GM18520 (cell line): ENCODE measurements around the gene PIK3CA.
"Not testable (repeated sequence)": the region's sequence is repeated elsewhere in the genome, so short reads cannot be mapped to it uniquely, and the experiment has no call there.

Source experiments
- ATAC-seq: cut with Tn5 transposase; IDR thresholded peaks from one replicate; pipeline ENCODE4 v1.9.1; 2021; ENCODE audit not compliant: unreplicated experiment

PIK3CA gene

DNA sequence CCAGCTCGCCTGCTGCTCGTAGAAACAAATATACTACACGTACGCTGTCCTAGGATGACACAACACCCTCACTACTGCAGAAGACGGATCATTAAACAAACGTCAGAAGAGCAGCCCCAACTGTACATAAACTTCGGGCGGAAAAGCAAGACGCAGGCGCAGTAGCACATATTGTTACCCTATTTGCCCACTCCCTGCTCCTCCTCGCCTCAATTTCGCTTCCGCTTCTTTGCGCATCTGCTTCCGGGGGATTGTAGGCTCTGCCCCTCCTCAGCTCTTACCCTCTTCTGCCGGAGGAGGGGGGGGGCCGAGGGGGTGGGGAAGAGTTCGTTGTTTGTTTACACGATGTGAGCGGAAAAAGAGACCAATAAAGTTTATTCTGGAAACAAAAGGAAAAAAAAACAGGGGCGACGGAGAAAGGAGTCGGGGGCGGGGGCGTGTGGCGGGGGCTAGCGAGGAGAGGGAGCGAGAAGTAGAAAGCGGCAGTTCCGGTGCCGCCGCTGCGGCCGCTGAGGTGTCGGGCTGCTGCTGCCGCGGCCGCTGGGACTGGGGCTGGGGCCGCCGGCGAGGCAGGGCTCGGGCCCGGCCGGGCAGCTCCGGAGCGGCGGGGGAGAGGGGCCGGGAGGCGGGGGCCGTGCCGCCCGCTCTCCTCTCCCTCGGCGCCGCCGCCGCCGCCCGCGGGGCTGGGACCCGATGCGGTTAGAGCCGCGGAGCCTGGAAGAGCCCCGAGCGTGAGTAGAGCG lies at the start of gene PIK3CA:
Gene PIK3CA (plus strand): TSS at position 485 of the 743 bp plus-strand sequence. CDS start 50,469 bp downstream, outside the sequence.
- peak; percentile 66 for ATAC-seq

DNA sequence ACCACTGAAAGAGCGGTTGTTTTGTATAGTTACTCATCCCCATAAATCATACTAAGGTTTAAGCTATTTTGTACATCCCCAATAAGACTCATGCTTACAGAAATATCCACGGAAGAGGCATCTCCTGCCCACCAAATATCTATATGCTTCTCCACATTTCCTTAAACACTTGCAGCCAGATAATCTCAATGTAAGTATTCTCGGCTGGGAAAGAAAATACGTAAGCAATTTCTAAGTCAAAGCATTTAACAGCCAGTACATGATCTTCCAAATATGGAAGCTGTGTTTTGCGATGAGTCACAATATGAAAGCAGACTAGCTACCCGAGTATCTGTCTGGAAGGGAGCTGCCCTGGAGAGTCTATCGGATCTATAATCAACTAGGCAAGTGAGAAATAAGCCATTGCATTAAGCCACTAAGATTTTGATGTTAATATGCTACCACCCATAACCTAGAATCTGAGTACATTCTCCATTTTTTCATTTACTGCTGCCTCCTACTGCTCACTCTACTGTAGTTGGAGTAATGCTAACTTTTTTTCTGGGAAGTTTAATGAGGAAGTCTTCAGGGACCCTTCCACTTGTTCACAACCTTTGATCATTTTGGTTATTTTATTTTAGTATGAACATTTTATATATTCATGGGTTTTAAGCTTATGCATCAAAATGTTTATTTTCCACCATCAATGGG lies 49.6 kb upstream of the PIK3CA start:
- ATAC-seq = no peak

DNA sequence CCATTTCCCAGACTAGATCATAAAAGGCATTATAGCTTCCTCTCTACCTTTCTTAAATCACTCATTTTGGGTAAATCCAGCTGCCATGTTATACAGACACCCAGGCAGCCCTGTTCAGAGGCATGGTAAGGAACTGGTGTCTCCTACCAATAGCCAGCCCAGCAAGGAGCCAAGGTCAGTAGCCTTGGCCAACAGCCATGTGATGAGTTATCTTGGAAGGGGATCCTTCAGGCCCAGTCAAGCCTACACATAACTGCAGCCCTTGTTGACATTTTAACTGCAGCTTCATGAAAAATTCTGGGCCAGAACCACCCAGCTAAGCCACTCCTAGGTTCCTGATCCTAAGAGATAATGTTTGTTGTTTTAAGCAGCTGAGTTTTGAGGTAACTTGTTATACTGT lies 47.5 kb upstream of the PIK3CA start:
- ATAC-seq = no peak

DNA sequence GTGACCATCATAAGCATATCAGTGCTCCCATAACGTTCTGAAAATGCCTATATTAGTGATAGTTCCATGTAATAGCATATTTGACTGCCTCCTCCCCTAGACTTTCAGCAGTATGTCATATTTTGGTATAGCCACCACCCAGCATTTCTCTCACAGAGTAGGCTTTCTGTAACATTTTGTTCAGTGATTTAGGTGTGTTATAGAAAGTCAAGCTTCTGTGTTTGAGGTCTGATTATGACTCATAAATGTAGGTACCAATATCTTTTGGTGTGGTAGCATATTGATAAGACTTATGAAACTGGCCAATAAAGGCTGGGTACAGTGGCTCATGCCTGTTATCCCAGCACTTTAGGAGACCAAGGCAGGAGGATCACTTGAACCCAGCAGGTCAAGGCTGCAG lies 42.3 kb upstream of the PIK3CA start:
- ATAC-seq = no peak

DNA sequence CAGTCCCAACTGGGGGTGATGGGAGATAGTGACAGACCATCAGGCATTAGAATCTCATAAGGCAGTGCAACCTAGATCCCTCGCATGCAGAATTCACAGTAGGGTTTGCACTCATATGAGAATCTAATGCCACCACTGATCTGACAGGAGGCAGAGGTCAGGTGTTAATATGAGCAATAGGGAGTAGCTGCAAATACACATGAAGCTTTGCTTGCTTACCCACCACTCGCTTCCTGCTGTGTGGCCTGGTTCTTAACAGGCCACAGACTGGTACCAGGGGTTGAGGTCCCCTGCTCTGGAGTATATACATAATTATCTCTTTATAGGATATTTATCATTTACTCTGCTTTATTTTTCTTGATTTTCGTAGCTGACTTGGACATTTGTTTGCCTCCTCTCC lies 40.5 kb upstream of the PIK3CA start:
- ATAC-seq = no peak

DNA sequence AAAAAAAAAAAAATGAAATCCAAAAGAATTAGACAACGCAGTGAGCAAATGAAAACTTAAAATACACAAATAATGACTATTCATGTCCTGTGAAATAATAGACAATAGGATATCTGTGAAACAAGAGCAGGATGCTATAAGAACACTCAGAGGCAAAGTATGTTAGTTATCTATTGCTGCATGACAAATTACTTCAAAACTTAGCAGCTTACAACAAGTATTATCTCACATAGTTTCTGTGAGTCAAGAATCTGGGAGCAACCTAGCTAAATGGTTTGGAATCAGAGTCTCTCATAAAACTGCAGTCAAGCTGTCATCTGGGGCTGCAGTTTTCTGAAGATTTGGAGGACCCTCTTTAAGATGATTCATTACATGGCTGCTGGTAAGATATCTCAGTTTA lies 40.1 kb upstream of the PIK3CA start:
- ATAC-seq = no peak

DNA sequence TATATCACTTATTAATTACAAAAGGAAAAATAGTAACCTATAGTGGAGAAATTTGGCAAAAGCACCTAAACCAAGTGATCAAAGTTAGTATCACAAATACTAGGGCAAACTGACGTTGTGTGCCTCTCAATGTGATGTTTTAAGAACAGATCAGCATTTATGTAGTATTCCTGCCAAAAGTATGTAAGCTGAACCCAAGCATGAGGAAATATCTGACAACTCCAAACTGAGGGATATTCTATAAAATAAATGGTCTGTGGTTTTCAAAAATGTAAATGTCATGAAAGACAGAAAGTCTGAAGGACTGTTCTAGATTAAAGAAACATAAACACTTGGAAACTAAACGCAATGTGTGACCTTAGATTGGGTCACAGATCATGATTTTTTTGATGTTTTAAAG lies 34.3 kb upstream of the PIK3CA start:
- no peak for ATAC-seq

DNA sequence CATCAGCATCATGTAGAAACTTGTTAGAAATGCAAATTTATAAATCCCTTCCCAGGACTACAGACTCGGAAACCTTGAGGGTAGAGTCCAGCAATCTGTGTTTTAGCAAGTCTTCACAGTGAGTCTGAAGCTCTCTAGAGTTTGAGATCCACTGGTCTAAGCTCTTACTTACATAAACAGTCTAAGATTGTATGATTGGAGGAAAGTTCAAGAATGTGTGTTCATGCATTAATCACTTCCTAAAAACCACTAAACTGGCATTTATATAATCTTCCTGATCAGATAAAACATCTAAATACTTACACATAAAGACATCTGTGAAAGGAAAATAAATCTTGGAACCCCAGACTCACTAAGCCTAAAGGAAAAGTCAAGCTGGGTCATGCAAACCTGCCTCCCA lies 32.7 kb upstream of the PIK3CA start:
- ATAC-seq = not testable (repeated sequence)

DNA sequence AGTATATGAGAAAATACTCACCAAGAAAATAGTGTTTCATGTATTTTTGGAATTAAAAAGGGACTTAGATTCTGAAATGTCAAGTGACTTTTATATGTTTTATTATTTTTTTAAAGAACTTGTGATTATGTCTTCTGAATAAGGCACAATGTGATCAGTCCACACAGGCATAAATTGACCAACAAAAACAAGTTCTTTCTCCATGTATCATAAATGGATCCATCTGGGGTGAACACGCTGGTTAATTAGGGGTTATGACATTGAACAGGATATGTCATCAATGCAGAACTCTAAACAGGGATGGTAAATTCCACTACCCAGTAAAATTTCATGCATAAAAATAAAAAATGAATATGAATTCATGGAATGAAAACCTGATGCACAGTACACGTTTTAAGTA lies 31.3 kb upstream of the PIK3CA start:
- ATAC-seq = no peak

DNA sequence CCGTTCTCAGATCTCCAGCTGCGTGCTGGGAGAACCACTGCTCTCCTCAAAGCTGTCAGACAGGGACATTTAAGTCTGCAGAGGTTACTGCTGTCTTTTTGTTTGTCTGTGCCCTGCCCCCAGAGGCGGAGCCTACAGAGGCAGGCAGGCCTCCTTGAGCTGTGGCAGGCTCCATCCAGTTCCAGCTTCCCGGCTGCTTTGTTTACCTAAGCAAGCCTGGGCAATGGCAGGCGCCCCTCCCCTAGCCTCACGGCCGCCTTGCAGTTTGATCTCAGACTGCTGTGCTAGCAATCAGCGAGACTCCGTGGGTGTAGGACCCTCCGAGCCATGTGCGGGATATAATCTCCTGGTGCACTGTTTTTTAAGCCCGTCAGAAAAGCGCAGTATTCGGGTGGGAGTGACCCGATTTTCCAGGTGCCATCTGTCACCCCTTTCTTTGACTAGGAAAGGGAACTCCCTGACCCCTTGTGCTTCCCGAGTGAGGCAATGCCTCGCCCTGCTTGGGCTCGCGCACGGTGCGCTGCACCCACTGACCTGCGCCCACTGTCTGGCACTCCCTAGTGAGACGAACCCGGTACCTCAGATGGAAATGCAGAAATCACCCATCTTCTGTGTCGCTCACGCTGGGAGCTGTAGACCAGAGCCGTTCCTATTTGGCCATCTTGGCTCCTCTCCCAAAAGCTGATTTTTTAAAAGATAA lies 15.8 kb upstream of the PIK3CA start:
- ATAC-seq = not testable (repeated sequence)

DNA sequence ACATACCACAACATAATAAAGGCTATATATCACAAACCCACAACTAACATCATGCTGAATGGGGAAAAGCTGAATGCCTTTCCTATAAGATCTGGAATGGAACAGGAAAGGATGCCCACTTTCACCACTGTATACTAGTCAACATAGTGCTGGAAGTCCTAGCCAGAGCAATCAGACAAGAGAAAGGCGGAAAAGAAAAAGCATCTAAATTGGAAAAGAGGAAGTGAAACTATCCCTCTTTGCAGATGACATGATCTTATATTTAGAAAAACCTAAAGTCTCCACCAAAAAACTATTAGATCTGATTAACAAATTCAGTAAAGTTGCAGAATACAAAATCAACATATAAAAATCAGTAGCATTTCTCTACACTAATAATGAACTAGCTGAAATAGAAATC lies 14.6 kb upstream of the PIK3CA start:
- no peak for ATAC-seq

DNA sequence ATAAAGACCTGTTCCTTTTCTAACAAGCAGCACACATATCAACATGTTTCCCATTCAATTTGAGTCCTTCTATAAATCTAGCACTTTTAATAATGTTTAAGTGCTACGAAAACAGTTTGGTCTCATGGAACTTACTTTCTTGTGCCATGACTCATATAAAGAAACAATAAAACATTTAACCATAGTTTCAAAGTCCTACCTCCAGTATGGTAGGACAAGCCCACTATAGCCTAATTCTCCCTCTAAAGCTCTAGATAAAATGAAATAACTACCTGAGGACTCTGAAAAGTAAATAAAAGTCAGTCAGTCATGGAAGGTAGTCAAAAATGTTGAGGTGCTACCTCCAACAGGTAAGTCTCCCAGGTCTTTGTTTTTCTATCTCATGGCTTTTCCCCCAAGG lies 12.0 kb upstream of the PIK3CA start:
- no peak for ATAC-seq

DNA sequence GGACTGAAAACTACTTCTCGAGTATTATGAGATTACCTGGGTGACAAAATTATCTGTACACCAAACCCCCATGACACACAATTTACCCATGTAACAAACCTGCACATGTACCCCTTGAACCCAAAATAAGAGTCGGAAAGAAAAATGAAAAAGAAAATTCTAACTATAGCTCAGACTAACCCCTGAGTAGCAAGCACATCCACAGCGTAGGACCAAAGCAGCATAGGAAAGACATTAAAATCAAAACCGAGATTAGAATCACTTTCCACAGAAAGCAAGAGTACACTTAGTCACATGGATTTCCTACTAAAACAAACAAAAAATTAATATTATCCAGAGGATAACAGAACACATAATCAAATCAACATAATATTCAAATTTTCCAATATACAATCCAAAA lies 6.3 kb upstream of the PIK3CA start:
- ATAC-seq = no peak

DNA sequence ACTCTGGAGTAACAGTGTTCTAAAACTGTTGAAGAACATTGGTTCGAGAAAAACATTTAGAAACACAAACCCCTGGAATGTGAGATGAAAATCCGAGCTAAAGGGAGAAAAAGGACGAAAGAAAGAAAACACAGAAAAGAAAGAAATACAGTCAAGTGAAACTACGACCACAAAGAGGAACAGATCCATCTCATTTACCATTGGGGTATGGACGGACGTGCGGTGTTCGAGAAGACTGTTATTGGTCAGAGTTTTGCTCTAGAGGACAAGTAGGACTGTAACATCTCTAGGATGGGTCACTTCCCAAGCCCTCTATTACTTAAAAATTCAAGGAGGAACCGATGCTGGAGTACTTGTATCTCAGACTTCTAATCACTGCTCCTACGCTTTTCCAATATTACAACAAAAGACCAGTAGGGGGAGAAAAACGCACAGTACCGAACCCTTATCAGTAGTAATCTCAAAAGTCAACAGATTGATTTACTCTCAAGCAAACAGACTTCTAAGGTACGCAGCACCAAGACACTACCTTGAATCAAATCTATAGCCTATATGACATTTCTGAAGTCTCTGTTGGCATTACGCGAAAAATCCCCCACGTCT lies 1.1 kb upstream of the PIK3CA start:
- ATAC-seq = peak; percentile 12

DNA sequence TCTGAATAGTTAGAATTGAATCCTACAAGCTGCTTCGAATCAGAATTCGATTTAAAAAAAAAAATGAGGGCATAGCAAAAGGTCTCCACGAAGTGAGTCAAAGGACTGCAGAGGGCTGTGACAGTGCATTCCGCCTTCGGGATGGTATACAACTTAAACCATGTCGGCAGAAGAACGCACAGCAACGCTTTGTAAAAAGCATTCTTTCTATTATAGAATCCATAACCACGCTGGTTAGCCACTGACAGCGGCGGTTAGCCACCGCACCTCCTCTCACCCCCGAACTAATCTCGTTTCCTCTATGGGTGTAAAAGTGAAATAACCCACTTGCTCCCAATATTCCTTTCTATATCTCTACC lies 664 bp upstream of the PIK3CA start:
- ATAC-seq = peak; percentile 24

DNA sequence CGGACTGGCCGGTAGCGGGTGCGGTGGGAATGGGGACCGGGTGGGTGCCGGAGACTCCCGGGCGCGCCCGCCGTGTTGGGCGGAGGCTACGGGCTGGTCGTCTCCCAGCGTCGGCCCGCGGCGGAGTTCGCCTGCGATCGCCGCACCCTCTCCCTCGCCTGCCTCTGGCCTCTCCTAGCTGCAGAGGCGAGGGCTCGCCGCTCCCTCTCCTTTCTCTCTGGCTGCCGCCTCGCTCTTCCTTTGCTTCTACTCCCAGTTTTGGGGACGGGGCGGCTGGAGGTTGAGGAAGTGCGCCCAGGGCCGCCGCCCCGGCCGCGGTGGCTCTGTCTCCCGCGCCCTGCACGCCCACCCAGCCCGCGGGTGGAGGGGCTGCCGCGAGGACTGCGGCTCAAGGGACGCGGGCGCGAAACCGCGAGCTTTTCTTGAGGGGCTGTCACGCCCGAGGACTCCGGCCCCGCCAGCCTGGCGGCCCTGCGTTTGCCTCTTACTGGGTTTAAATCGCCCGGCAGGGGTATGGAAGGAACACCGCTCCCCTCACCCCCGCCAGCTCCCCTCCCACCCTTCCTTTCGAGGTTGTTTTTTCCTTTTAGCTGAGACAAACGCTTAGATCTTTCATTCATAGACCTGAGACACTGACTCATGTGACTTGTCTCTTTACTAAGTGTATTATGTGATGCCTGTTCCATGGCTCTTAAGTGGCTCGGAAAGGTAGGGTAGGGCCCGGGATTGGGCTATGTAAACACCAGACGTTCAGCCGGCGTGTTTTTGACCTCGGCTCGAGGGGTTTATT lies 654 bp downstream of the PIK3CA start:
- peak; percentile 10 for ATAC-seq

DNA sequence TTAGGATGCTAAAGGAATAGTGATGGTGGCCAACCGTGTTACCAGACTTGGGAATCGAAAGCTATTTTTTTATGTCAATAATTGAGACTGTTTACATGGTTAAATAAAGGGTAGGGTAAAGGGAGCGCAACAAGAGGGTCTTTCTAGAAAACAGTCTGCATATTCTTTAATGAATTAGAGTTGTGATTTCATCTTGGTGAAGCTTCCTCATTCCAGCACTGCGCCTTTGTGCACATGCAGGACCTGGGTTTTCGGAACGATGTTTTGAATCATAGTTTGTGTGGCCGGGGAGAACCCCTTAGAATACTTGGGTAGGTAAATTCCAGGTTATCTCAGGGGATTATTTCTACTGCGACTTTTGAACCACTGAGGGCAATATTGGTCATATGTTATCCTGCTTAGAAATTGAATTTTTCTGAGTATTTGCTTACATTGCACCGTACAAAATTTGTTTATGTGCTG lies 1.3 kb downstream of the PIK3CA start:
- peak; percentile 23 for ATAC-seq

DNA sequence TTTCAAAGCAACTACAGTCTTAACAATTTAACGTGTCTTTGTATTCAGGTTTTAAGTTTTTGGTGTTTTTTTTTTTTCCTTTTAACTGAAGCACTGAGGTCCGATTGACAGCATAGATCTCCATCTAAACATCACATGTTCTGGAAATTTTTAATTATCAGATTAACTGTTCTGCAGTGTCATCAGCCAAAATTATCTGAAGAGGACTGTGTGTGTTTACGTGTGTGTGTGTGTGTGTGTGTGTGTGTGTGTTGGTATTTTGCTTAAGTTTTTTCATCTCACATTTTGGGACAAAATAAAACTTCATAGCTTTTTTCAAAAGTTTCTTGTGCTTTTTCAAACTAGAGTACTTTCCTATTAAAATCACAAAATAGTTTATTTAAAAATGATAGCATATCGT lies 1.8 kb downstream of the PIK3CA start:
- ATAC-seq = no peak

DNA sequence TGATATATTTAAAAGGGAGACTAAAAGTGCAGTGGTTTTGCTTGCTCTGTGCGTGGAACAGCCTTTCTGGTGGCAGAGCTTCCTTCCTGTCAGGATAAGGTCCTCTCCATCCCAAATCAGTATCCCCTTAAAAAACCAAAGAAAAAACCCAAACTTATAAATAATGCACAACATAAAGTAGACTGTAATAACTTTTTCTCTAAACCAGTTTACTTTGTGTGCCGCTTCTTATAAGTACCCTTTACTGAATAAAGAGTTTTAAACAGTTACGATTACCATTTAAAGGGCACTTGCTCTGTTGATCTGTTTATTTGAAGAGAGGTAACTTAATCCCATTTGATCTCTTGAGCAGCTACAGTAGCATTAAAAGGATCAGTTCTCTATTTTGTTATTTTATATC lies 2.5 kb downstream of the PIK3CA start:
- ATAC-seq = no peak

DNA sequence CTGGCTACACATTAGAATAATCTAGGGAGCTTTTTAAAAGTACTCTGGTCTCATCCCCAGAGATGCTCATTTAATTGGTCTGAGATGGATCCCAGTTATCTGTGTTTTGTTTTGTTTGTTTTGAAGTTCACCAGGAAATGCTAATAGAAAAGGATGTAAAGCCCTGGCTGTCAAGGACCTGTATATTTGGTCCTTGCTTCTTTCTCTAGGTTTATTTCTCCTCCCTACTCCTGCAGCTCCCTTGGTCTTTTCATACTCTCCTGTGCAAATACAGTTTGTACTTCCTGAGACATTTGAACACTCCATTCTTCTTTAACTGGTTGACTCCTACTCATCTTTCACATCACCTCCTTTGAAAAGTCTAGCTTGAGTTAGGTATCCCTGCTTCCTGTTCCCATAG lies 3.3 kb downstream of the PIK3CA start:
- ATAC-seq = no peak

DNA sequence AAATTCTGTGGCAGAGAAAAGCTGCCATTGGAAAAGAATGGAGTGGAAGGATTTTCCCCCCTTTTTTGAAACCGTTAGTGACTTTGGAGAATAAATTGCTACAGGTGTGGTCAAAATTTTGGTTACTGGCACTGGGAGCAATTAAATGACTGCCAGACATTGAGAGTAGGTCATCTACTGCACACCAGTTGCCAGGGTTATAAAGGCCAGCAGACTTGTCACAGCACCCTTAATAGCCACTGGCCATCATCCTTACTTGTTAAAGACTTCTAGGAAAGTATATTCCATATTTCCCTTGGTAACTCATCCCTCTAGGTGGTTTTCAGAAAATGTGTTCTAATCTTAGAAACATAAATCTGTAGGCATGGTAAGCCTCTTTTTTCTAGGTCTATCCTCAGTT lies 8.0 kb downstream of the PIK3CA start:
- no peak for ATAC-seq
